Ammon's horn (tissue), 1 donor: ENCODE results near the gene PLEKHH1.

ENCODE experiments used
- DNase-seq: peaks from one replicate; pipeline ENCODE4 v3.0.0-alpha.2; 2016; ENCODE audit warnings: low spot score

PLEKHH1 gene

GRCh38 chr14:67510836-67511235 lies 22.3 kb upstream of the PLEKHH1 start:
- DNase-seq = no peak

GRCh38 chr14:67512463-67513310 lies 20.4 kb upstream of the PLEKHH1 start:
- no peak for DNase-seq

DNA sequence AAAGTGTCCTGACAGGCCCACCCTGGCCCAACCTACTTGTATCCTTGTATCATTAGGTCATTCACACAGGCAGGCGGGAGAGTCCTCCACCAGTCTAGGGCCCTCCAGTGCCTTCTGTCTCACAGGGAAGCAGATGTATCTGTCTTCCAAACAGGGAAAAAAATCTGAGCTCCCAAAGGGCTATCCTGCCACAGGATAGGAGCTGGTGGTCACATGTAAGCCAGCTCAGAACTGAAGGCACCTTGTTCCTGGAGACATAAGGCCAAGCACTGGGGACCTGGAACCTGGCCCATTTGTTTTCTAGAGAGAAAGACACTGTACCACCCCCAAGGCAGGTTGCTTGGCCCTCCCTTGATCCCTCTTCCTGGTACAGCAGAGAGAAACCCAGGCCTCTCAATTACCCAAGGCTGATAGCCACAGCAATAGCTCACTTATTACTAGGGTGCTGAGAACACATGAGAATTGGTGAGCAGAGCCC lies 19.4 kb upstream of the PLEKHH1 start:
- DNase-seq = no peak

DNA sequence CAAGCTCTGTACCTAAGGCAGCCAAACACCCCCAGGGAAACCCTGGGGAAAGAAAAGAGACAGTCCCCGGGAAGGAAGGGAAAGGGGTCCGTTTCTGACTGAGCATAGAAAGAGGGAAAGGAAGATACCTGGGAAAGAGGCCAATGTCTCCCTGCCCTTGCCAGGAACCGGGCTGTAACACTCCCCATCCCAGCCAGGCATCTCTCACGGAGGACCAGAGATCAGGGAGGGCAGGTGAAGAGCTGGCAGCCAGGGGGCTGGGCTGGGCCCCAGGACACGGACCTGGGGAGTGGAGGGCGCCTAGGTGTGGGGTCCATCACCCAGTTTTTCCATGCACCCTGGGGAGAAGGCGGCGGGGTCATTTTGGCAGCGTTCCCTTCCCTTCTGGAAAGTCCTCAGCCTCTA lies 18.9 kb upstream of the PLEKHH1 start:
- DNase-seq = no peak

GRCh38 chr14:67514650-67515385 lies 18.3 kb upstream of the PLEKHH1 start:
- peak; percentile 49 for DNase-seq

DNA sequence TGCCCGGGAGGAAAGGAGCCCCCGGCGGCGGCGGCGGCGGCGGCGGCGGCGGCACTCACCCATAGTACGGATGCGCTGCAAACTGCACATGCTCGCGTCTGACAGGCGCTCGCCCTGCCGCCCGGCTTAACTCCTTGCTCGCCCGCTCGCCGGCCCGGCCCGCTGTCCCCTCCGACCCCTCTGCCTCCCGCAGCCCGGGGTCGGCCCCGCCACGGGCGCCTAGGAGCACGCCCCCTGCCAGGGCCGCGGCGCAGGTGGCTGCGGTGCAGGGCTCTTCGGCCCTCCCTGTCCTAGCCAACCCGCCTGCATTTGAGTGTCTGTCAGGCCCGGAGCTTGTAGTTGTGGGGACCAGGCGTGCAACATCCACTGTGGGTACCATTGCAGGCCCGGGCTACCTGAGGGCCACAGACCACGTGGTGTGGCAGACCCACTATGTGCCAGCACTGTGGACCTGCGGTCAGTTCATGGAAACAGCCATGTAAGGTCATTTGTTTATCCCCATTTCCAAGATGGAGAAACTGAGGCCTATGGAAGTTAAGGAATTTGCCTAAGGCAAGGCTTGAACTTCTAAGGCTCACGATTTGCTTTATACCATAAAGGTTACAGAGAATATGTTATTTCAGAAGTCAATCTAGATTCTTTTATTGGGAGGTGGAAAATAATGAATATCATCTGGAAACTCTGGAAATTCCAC lies 17.6 kb upstream of the PLEKHH1 start:
- no peak for DNase-seq

- DNase-seq = no peak
Observed at GRCh38 chr14:67516676-67517075, 16.4 kb upstream of the PLEKHH1 start.

GRCh38 chr14:67517083-67517482 lies 16.0 kb upstream of the PLEKHH1 start:
- peak; percentile 85 for DNase-seq

DNA sequence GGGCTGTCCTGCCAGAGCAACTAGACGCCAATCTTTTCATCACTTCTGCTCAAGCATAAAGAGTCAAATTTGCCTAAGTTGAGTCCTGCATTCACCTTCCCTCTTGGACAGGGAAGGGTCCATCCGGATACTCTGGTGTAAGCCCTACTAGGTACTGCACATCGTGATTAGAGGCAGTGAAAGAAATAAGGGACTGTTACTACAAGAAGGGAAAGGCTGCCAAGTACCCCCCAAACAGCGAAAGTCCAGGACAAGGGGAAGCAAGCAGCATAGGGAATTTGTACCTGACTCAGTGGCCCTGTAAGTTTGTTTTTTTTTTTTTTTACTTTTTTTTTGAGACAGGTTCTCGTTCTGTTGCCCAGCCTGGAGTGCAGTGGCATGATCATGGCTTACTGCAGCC lies 13.7 kb upstream of the PLEKHH1 start:
- no peak for DNase-seq

DNA sequence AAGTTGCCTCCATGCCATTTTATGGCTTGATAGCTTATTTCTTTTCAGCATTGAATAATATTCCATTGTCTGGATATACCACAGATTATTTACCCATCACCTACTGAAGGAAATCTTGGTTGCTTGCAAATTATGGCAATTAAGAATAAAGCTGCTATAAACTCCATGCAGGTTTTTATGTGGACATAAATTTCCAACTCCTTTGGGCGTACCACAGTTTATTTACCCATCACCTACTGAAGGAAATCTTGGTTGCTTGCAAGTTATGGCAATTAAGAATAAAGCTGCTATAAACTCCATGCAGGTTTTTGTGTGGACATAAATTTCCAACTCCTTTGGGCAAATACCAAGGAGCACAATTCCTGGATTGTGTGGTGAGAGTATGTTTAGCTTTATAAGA lies 12.6 kb upstream of the PLEKHH1 start:
- DNase-seq = no peak

- DNase-seq = peak; percentile 75
Observed at GRCh38 chr14:67522270-67522669, 10.8 kb upstream of the PLEKHH1 start.

DNA sequence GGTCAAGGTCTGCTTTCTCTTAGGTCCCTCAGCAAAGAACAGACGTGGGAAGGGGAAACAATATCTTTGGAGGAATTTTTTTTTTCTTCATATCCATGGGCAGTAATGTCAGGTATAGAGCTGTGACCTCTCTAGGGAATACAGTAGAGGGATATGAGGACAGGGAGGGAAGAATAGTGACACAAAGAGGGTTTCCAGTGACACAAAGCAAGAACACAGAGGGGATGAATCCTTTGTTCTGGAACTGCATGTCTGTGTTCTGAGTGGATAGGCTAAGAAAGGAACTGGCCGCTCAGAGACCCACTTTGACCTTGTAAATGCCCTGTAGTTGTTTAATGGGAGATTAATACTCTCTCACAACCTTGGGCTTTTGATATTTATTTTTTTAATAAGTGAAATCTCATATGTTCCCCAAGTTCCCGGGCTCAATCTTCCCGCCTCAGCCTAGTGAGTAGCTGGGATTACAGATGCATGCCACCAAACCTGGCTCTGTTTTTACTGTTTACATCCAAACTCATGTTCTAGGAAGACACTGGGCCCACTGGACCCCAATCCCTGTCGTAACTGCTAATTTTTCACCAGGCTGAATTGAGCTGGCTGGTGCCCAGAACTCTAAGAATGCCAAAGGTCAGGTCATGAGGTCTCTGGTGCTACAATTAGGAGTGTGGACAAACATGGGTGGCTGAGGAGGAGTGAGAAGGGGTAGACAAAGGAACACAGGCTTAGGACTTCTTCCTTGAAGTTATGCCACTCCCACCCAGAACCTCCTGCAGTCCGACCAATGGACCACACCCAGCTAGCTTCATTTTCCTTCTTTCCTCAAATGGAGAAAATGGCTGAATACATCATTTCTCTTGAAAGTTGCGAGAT lies 9.1 kb upstream of the PLEKHH1 start:
- DNase-seq = no peak

DNA sequence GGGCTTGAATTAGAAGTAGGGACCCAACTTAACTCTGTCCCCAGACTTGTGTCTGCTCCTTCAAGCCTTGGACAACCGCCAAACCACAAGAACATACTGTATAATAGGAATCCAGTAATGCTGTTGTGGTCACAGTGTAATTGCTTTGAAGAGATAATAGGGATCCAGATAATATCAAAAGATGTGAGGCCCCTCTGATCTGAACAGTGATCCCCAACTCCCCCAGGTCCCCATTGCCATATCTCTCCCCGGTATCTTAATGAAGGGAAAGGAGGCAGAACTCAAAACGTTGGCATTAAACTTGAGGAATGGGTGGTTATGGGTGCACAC lies 8.5 kb upstream of the PLEKHH1 start:
- no peak for DNase-seq

- DNase-seq = no peak
Observed at GRCh38 chr14:67525389-67525788, 7.7 kb upstream of the PLEKHH1 start.

- DNase-seq = no peak
Observed at GRCh38 chr14:67526181-67526580, 6.9 kb upstream of the PLEKHH1 start.

GRCh38 chr14:67526676-67527459 lies 6.2 kb upstream of the PLEKHH1 start:
- DNase-seq = peak; percentile 89

DNA sequence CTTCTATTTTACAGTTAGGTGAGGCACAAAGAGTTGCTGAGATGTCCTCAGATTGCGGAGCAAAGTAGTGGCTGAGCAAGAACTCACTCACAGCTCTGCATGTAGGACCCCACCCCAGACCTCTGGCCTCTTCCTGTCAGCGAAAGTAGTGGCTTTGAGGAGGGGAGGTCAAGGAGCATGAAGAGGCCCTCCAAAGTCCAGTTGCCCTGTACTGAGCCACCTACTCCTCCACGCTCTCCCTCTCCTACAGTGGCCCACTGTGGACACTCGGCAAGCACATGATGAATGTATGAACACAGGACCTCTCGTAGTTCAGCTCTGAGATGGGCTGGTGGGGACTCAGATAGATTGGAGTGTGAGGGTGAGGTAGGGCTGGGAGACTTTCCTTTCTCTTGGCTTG lies 5.3 kb upstream of the PLEKHH1 start:
- no peak for DNase-seq

GRCh38 chr14:67528276-67528675 lies 4.8 kb upstream of the PLEKHH1 start:
- no peak for DNase-seq

GRCh38 chr14:67529947-67530935 lies 2.8 kb upstream of the PLEKHH1 start:
- DNase-seq = no peak

- no peak for DNase-seq
Observed at GRCh38 chr14:67532606-67532997, 488 bp upstream of the PLEKHH1 start.
